SK-N-SH treated with all-trans-retinoic acid at 6 μM for 48 hours (cell line): ENCODE results near the gene ZNF423.

ENCODE experiments used
- CREB5 ChIP-seq: fragments of 250-450 bp; sonication (Bioruptor Pico); IDR thresholded peaks from 2 replicates; pipeline ENCODE4 v1.5.1; 2020; ENCODE audit warnings: low read depth, mild to moderate bottlenecking, moderate library complexity
- CSRNP3 ChIP-seq: fragments of 250-450 bp; sonication (Bioruptor Pico); IDR thresholded peaks from 2 replicates; pipeline ENCODE4 v1.5.1; 2021; ENCODE audit warnings: mild to moderate bottlenecking, moderate library complexity
- ESRRG ChIP-seq: fragments of 250-450 bp; sonication (Bioruptor Pico); IDR thresholded peaks from 2 replicates; pipeline ENCODE4 v1.6.1; 2021; ENCODE audit warnings: mild to moderate bottlenecking
- GLIS3 ChIP-seq: fragments of 250-450 bp; sonication (Bioruptor Pico); IDR thresholded peaks from 2 replicates; pipeline ENCODE4 v1.5.0; 2020; ENCODE audit warnings: mild to moderate bottlenecking, moderate library complexity
- OSR1 ChIP-seq: fragments of 250-450 bp; sonication (Bioruptor Pico); IDR thresholded peaks from 2 replicates; pipeline ENCODE4 v1.8.0; 2022; ENCODE audit warnings: moderate library complexity, mild to moderate bottlenecking, inconsistent platforms
- PATZ1 ChIP-seq: fragments of 250-450 bp; sonication (Bioruptor Pico); IDR thresholded peaks from 2 replicates; pipeline ENCODE4 v1.8.0; 2020; ENCODE audit warnings: mild to moderate bottlenecking, moderate library complexity, borderline replicate concordance
- RARB ChIP-seq: fragments of 250-450 bp; sonication (Bioruptor Pico); IDR thresholded peaks from 2 replicates; pipeline ENCODE4 v1.8.0; 2021; ENCODE audit warnings: mild to moderate bottlenecking, moderate library complexity
- TOX ChIP-seq: fragments of 250-450 bp; sonication (Bioruptor Pico); IDR thresholded peaks from 2 replicates; pipeline ENCODE4 v1.8.0; 2021; ENCODE audit warnings: mild to moderate bottlenecking, moderate library complexity, borderline replicate concordance
- ZFP3 ChIP-seq: fragments of 250-450 bp; sonication (Bioruptor Pico); IDR thresholded peaks from 2 replicates; pipeline ENCODE4 v1.5.0; 2020; ENCODE audit warnings: mild to moderate bottlenecking, moderate library complexity
- ZFP30 ChIP-seq: fragments of 450-650 bp; formaldehyde crosslinking; IDR thresholded peaks from 2 replicates; pipeline ENCODE4 v1.5.0; 2022; ENCODE audit warnings: mild to moderate bottlenecking, moderate library complexity
- ZNF70 ChIP-seq: fragments of 450-650 bp; formaldehyde crosslinking; IDR thresholded peaks from 2 replicates; pipeline ENCODE4 v1.5.0; 2020; ENCODE audit warnings: mild to moderate bottlenecking, moderate library complexity

DNA sequence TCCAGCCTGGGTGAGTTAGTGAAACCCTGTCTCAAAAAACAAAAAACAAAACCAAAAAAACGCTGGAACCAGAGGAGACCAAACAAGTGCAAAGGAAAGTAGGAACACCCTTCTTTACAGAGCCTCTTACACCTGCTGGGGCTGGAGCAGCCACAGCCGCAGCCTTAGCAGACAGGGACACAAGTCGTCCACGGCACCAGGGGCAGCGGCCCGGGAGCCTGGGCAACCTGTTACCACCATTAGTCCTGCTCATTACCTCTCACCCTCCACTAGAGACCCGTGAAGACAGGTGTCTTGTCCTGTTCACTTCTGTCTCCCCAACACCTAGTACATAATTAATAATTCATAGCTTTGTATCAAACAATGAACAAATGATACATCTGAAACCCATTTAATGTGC is 398.7 kb downstream of the ZNF423 start:
- TF ChIP-seq ZFP30 (CRISPR knock-in tag) (no peak), ESRRG (CRISPR knock-in tag) (no peak), PATZ1 (CRISPR knock-in tag) (no peak), RARB (no peak), GLIS3 (CRISPR knock-in tag) (no peak), TOX (CRISPR knock-in tag) (no peak), CREB5 (CRISPR knock-in tag) (no peak), ZFP3 (no peak), ZNF70 (no peak), CSRNP3 (CRISPR knock-in tag) (no peak), OSR1 (no peak)
